HL-60 (cell line): ENCODE results near the gene DOCK1.
"Not testable (repeated sequence)": the region's sequence is repeated elsewhere in the genome, so short reads cannot be mapped to it uniquely, and the experiment has no call there.

Source experiments
- DNase-seq, 2 experiments: peaks; one replicate each; pipeline ENCODE4 v3.0.0-alpha.2; 2010 to 2020; ENCODE audit warnings: low read depth in 1 of 2, low spot score in 1 of 2
- H3K27ac ChIP-seq: fragments of 250-450 bp; sonication (Bioruptor Pico); replicated peaks from 2 replicates; pipeline ENCODE4 v1.5.1; 2020; ENCODE audit warnings: mild to moderate bottlenecking, moderate library complexity
- H3K27me3 ChIP-seq: fragments of 250-450 bp; sonication (Bioruptor Pico); 2 replicates; pipeline ENCODE4 v1.5.1; 2021; ENCODE audit warnings: mild to moderate bottlenecking, moderate library complexity; ENCODE audit not compliant: insufficient read depth, poor library complexity, severe bottlenecking
- H3K4me3 ChIP-seq: replicated peaks from 2 replicates; pipeline ENCODE4 v1.5.1; 2011; ENCODE audit warnings: mild to moderate bottlenecking, control low read depth, low read length; ENCODE audit not compliant: insufficient read depth
- CTCF ChIP-seq: IDR thresholded peaks from one replicate; pipeline ENCODE4 v1.5.1; 2011; ENCODE audit warnings: low read length, control low read depth, inconsistent platforms; ENCODE audit not compliant: insufficient read depth
- GABPA ChIP-seq: IDR thresholded peaks from 2 replicates; pipeline ENCODE4 v1.6.1; 2012; ENCODE audit warnings: low read depth
- POLR2AphosphoS5 ChIP-seq: IDR thresholded peaks from 2 replicates; pipeline ENCODE4 v1.6.1; 2012; ENCODE audit warnings: low read depth
- REST ChIP-seq: IDR thresholded peaks from 2 replicates; pipeline ENCODE4 v1.6.1; 2012; ENCODE audit warnings: low read depth; ENCODE audit not compliant: insufficient replicate concordance
- SPI1 ChIP-seq: IDR thresholded peaks from 2 replicates; pipeline ENCODE4 v1.6.1; 2012; ENCODE audit warnings: low read depth, mild to moderate bottlenecking, borderline replicate concordance

The DOCK1 gene

GRCh38 chr10:126933116-126933515 lies 27.9 kb downstream of the DOCK1 start:
- no peak for DNase-seq
- Histone ChIP-seq H3K4me3 (no peak overlapping the region), H3K27me3 (no peaks in the 10 kb centered on the region), H3K27ac (no peak overlapping the region)
- TF ChIP-seq GABPA (no peak), SPI1 (no peak), POLR2AphosphoS5 (no peak), REST (no peak), CTCF (no peak)

GRCh38 chr10:126935263-126935946 lies 30.2 kb downstream of the DOCK1 start:
- Histone ChIP-seq H3K27me3 (no peaks in the 10 kb centered on the region), H3K4me3 (no peak overlapping the region), H3K27ac (no peak overlapping the region)
- TF ChIP-seq CTCF (no peak), REST (no peak), GABPA (no peak), SPI1 (no peak)
- no peak for DNase-seq

GRCh38 chr10:126937026-126937425 lies 31.8 kb downstream of the DOCK1 start:
- DNase-seq = no peak
- TF ChIP-seq POLR2AphosphoS5 (no peak), GABPA (no peak), REST (no peak), SPI1 (no peak), CTCF (no peak)
- no peaks in the 10 kb centered on the region for H3K27me3 ChIP-seq
- no peak overlapping the region for H3K4me3 ChIP-seq
- no peak overlapping the region for H3K27ac ChIP-seq

GRCh38 chr10:126938121-126938520 lies 32.9 kb downstream of the DOCK1 start:
- not testable (repeated sequence) for H3K4me3 ChIP-seq, DNase-seq, H3K27me3 ChIP-seq, H3K27ac ChIP-seq
